Stimulated activated CD8-positive, alpha-beta memory T cell treated with anti-CD3 and anti-CD28 coated beads, Interleukin-4, amount 100 ng/mL, for 1 hour (primary cell): ENCODE data around the gene PDIA5.
A peak's percentile ranks its signal among the peaks of the same experiment; 100 is the strongest.

Experiments used
- DNase-seq, 2 donors: peaks; one replicate each; pipeline ENCODE4 v3.0.0-alpha.2; 2020; ENCODE audit warnings: low read depth in 2 of 2, low spot score in 1 of 2

The PDIA5 gene

DNA sequence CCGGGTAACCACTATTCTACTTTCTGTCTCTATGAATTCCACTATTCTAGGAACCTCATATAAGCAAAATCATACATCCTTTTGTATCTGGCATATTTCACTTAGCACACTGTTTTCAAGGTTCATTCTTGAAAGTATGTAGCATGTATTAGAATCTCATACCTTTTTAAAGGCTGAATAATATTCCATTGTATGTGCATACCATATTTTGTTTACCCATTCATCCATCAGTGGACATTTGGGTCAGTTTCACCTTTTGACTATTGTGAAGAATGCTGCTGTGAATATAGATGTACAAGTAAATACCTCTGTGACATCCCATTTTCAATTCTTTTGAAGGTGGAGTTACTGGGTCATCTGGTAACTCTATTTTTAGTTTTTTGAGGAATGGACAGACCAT is 98.3 kb downstream of the PDIA5 start:
- DNase-seq, result no peak

DNA sequence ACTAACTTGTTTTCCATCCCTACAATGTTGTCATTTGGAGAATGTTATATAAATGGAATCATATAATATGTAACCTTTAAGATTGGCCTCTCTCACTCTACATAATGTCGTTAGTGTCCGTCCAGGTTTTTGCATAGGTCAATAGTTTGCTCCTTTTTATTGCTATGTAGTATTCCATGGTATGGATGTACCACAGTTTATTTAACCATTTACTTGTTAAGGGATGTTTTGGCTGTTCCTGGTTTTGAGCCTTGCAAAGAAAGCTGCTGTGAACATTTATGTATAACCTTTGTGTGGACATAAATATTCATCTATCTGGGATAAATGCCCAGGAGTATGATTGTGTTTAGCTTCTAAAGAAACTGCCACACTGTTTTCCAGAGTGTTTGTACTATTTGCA is 100.9 kb downstream of the PDIA5 start:
- no peak for DNase-seq

- DNase-seq, result no peak
Measured at GRCh38 chr3:123168122-123168521, 101.3 kb downstream of the PDIA5 start.

DNA sequence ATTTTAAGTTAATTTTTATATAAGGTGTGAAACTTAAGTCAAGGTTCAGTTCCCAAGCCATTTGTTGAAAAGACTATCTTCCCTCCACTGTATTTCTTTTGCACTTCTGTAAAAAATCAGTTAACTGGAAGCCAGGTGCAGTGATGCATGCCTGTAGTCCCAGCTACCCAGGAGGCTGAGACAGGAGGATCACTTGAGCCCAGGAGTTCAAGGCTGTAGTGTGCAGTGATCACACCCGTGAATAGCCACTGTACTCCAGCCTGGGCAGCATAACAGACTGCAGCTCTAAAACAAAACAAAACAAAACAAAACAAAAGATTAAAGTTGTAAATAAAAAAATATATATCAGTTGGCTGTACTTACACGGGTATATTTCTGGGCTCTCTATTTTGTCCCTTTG is 101.8 kb downstream of the PDIA5 start:
- no peak for DNase-seq

- DNase-seq, result no peak
Measured at GRCh38 chr3:123169492-123169929, 102.7 kb downstream of the PDIA5 start.

- no peak for DNase-seq
Measured at GRCh38 chr3:123169930-123170329, 103.1 kb downstream of the PDIA5 start.

DNA sequence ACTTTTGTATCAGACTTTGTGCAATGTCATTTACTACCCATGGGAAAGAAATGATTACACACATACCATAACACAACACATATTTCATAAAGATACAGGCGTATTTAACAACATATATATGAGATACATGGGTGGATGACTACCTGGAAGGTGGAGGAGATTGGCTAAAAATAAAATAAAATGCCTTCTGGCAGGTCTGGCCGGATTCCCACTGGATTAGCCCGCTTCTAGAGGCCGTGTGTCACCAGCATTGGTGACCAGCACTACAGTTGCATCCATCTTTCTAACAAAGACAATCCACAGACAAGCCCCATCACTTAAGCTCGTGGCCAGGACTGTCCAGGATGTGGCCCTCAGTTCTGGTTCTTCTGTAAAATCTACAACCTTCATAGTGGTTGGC is 114.0 kb downstream of the PDIA5 start:
- DNase-seq, result no peak

DNA sequence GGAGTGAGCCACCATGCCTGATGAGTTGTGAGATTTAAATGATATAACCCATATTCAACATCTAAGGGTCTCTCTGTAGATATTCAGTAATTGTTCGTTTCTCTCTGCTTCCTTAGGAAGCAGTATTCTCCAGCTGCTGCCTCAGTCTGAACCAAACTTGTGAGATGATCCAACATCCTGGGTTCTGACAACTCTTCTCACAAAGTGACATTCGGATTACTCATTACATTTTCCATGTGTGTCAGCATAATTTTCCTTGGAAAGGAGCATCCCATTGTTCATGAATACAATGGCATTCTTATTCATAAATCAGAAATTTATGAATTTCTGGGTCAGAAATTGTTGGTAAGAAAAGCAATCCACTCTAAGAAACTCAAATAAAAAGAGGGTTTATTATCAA is 119.9 kb downstream of the PDIA5 start:
- no peak for DNase-seq

- DNase-seq, result no peak
Measured at GRCh38 chr3:123188058-123188457, 121.2 kb downstream of the PDIA5 start.

GRCh38 chr3:123193448-123194101 is 126.8 kb downstream of the PDIA5 start:
- DNase-seq, result no peak

DNA sequence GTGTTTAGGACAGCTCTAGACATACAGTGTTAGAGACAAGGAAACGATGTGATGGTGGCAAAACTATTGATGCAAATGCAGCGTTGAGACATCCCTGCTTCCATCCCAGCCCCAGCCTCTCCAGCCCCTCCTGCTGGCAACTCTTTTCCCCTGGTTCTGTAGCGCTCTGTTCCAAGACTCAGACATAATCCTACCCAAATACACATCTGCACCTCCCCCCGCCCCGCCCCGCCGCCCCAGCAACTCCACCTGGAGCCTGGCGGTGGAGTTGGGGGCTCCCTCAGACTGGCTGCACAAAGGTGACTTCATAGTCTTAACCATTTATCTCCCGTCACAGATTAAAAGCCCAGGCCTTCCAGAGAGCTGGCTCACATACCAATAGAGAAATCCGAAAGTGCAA is 127.7 kb downstream of the PDIA5 start:
- no peak for DNase-seq

DNA sequence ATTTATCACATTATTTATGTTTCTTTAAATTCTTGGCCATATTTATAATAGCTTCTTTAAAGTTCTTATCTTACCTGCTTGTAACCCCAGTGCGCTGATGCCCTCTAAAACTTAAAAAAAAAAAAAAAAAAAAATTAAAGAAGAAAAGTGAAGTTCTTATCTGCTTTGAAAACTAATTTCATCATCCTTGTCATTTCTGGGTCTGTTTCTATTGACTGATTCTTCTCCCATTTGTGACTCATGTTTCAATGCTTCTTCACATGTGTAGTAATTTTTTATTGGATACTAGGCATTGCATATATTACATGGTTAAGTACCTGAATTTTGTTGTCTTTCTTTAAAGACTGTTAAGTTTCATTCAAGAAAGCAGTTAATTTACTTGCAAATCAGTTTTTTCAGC is 131.5 kb downstream of the PDIA5 start:
- no peak for DNase-seq

GRCh38 chr3:123201223-123201556 is 134.4 kb downstream of the PDIA5 start:
- DNase-seq, result no peak

GRCh38 chr3:123201557-123202427 is 135.0 kb downstream of the PDIA5 start, which contains the start of gene SEC22A:
TSS of gene SEC22A (plus strand) at chr3:123201943. CDS start at chr3:123209218, 7,275 bp downstream.
- peak; percentile 86 to 89 for DNase-seq

DNA sequence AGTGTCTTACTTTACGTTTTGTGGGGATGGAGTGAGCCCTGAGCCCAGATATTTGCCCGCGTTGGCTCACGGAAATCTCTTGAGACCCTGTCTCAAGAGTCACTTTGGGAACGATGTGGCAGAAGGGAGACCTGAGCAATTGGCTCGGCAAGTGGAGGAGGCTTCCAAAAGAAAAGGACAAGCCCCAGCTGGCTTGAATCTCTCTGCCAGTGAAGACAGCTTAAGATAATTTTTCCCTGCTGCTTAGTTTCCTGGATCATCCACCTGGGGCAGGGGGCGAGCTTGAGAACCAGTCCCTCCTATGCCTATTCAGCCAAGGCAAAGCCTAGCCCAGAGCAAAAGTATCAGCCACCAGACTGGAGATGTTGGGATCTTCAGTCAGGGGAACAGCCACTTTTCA is 135.6 kb downstream of the PDIA5 start:
- no peak for DNase-seq
